CD4-positive, alpha-beta T cell treated with Interleukin-6 at 100 ng/mL for 8 hours (primary cell): ENCODE results near the gene IGF2R.
"Not testable (repeated sequence)": the region's sequence is repeated elsewhere in the genome, so short reads cannot be mapped to it uniquely, and the experiment has no call there.

Source experiments
- DNase-seq: peaks from one replicate; pipeline ENCODE4 v3.0.0-alpha.2; 2020; ENCODE audit warnings: mixed read lengths, low spot score

The IGF2R gene

DNA sequence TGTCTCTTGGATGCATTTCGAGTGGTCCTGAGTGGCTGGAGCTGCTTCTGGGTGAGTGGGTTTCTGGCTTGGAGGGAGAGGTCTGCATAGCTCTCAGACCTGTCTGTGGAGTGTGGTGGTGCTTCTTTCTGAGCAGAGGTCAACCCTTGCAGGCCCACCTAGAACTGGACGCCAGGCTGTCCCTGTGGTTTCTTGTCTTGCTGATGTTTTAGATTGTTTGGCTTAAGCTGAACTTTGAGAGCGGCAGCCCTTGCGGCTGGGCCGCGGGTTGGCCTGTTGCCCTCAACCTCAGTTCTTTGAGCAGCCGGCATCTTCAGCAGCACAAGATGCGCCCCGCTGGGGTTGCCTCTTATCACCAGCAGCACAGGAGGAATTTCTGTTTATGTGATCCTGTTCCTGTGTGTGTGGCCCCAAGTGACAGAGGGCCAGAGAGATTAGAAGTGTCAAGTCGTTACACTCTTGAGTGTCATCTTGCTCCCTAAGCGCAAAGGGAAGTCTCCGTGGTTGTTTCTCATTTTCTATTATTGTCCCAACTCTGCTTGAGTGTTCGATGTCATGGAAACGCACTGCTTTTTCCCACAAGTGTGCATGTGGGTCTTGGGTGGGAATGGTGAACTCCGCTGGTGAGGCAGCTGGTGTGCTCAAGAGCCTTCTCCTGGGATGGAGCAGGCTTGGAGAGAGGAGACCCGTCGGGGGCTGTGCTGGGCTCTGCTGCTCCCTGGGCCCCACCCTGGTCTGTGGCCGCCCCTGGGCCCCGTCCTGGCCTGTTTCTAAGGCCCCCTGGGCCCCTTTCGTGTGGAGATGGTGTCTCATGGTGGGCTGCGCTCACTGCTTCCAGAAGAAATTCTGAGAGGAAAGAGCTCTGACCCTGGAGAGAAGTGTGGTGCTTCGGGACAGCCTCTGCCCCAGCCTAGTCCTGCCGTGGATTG lies 132.7 kb downstream of the IGF2R start:
- DNase-seq = no peak

DNA sequence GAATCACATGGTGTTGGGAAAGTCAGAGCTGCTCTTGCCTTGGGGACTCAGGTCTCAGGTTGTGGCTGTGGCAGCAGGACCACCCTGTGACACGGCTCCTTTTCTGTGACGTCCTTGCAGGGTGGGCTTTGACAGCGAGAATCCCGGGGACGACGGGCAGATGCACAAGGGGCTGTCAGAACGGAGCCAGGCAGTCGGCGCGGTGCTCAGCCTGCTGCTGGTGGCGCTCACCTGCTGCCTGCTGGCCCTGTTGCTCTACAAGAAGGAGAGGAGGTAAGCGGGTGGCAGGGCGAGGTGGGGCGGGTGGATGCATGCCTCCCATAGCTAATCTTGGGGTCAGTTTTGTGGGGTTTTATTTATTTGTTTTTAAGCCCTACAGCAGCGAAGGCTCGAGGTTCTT lies 133.5 kb downstream of the IGF2R start:
- DNase-seq = no peak

DNA sequence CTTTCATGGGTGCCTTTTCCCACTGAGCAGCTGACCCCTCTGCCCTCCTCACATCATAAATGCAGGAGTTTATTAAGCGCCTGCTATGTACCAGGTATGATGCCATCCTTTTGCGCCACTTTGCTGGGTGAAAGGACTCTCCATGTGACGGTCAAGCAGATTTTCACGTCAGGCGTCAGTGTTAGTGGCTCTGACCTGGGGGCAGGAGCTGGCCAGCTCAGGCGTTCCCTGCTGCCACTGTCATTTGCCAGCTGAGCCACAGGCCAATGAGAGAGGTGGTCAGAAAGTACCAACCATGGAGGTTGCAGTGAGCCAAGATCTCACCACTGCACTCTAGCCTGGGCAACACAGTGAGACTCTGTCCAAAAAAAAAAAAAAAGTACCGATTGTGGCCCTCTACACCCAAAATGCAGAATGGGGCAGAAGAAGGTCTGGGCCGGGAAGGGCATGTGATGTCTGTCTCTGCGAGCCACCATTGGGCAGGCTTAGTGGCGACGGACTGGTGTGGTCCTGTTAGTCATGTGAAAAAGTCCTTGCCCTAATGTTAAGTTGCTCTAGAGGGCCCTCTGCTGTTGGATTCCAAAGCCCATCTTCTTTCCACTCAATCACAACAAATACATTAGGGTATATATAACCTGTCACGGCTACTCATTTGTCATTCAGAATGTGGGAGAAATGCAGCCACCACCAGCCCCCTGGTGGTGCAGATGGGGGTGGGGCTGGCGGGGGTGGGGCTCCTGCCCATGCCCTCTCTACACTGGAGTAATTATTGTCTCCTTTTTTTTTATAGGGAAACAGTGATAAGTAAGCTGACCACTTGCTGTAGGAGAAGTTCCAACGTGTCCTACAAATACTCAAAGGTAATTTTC lies 134.3 kb downstream of the IGF2R start:
- DNase-seq = no peak

DNA sequence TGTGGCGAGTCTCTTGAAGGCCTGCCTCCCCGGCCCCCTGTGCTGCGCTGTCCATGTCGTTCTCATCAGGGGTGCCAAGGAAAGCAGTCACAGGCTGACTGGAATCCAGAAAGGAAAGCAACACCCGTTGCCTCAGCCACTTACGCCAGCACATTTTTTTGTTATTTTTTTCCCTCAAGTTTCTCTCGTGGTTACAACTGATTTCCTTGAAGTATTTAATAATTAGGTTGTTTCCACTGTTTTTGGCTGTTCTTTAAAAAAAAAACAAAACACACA lies 134.9 kb downstream of the IGF2R start:
- no peak for DNase-seq

DNA sequence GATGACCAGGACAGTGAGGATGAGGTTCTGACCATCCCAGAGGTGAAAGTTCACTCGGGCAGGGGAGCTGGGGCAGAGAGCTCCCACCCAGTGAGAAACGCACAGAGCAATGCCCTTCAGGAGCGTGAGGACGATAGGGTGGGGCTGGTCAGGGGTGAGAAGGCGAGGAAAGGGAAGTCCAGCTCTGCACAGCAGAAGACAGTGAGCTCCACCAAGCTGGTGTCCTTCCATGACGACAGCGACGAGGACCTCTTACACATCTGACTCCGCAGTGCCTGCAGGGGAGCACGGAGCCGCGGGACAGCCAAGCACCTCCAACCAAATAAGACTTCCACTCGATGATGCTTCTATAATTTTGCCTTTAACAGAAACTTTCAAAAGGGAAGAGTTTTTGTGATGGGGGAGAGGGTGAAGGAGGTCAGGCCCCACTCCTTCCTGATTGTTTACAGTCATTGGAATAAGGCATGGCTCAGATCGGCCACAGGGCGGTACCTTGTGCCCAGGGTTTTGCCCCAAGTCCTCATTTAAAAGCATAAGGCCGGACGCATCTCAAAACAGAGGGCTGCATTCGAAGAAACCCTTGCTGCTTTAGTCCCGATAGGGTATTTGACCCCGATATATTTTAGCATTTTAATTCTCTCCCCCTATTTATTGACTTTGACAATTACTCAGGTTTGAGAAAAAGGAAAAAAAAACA lies 136.1 kb downstream of the IGF2R start:
- no peak for DNase-seq

DNA sequence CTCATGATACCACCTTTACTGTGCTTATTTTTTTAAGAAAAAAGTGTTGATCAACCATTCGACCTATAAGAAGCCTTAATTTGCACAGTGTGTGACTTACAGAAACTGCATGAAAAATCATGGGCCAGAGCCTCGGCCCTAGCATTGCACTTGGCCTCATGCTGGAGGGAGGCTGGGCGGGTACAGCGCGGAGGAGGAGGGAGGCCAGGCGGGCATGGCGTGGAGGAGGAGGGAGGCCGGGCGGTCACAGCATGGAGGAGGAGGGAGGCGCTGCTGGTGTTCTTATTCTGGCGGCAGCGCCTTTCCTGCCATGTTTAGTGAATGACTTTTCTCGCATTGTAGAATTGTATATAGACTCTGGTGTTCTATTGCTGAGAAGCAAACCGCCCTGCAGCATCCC lies 137.1 kb downstream of the IGF2R start:
- no peak for DNase-seq

DNA sequence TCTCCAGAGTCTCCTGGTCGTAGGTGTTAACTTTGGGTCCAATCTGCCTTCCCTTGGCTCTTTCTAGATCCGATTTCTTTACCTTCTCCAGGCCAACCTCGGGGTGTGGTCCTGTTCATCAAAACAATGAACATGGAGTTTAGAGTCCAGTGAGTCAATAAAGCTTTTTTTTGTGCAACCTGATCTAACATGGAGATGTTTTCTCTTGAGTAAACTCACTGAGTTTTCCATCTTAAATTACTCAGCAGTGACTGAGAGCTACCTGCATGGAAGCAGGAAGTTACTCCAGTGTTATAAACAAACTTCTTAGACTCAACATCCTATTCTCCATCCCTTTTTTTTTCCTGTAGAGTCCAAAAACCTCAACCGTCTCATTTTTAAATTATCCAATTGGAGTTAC lies 137.8 kb downstream of the IGF2R start:
- DNase-seq = no peak

DNA sequence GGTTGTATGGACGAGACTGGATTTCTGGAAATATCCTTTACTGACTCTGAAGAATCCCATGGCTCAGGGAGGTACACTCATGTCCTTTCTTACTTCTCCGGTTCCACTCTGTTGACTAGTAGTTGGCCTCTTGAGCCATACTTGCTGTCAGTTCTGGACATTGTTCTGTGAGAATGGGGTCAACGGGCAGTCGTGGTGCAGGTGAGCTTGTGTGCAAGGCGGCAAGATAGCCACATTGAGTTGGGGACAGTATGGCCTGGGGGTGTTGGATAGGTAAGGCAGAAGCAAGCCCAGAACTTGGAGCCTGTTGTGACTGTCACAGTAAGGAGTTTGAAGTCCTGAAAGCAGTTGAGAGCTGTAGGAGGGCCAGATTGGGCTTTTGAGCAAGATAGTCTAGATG lies 139.2 kb downstream of the IGF2R start:
- no peak for DNase-seq

DNA sequence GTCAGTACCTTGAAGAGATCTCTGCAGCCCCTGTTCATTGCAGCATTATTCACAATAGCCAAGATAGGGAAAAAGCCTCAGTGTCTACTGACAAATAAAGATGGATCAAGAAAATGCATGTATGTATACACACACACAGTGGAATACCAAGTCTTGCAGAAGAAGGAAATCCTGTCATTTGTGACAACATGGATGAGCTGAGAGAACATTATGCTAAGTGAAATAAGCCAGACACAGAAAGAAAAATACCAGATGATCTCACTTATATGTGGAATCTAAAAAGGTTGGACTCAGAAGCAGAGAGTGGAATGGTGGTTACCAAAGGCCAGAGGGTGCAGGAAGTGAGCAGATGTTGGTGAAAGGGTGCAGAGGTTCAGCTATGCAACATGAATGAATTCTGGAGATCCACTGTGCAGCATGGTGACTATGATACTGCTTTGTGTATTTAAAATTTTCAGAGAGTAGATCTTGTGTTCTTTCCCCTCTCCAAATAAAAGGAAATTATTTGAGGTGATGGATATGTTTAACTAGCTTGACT lies 141.8 kb downstream of the IGF2R start:
- no peak for DNase-seq

DNA sequence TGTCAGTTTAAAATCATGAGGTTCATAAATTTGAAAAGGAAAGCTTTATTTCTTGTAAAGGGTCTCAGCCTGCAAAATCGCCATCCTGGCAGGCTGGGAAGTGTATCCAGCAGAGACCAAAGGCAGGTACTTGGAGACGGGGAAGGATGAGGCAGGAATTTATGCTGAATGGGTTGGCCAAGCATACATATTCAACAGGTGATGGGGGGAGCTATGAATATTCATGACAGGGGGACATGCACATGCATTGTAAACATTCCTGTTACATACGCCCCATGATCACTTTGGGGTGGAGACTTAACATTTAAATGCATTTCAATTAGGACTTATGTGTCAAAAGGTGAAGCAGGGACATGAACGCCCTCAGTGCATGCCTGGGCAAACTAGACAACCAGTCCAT lies 142.9 kb downstream of the IGF2R start:
- no peak for DNase-seq

DNA sequence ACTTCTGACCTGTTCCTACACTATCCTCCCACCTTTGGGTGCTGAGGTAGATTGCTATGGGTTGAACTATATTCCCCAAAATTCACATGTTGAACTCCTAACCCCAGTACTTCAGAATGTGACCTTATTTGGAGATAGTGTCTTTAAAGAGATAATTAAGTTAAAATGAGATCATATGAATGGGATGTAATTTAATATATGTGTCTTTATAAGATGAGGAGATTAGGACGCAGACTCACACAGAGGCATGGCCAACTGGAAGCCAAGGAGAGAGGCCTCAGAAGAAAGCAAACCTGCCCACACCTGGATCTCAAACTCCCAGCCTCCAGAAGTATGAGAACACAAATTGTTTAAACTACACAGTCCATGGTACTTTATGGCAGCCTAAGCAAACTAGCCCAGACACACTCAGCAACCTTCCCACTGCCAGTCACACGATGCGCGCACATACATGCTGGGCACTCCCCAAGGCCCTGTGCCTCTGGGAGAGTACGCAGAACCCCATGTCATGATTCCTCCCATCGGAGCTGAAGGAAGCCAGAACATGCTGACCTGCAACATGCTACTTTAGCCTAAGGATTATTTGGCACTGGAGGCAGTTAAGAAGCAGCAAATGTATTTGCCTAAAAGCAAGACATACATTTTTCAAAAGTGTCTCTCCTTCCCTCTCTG lies 143.9 kb downstream of the IGF2R start:
- no peak for DNase-seq

DNA sequence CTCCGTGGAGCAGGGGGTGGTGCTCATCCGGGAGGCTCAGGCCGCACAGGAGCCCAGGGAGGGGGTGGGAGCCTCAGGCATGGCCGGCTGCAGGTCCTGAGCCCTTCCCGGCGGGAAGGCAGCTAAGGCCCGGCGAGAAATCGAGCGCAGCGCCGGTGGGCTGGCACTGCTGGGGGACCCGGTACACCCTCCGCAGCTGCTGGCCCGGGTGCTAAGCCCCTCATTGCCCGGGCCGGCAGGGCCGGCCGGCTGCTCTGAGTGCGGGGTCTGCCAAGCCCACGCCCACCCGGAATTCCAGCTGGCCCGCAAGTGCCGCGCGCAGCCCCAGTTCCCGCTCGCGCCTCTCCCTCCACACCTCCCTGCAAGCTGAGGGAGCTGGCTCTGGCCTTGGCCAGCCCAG lies 145.7 kb downstream of the IGF2R start:
- not testable (repeated sequence) for DNase-seq

DNA sequence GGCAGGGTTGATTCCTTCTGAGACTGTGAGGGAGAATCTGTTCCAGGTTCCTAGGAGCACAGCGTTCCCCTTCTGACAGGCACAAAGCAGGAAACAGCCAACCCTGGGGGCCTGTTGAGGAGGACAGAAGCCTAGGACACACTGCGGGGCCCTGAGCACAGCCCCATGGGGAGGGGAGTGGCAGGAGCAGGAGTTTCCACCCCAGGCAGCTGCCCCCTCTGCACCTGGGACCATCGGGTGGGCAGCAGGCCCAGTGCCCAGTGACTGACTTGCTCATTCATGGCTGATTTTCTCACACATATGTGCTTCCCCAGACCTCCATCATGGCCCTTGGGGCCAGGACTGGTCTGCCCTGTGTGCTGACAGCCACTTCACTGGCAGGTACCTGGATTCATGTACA lies 146.5 kb downstream of the IGF2R start:
- DNase-seq = no peak

DNA sequence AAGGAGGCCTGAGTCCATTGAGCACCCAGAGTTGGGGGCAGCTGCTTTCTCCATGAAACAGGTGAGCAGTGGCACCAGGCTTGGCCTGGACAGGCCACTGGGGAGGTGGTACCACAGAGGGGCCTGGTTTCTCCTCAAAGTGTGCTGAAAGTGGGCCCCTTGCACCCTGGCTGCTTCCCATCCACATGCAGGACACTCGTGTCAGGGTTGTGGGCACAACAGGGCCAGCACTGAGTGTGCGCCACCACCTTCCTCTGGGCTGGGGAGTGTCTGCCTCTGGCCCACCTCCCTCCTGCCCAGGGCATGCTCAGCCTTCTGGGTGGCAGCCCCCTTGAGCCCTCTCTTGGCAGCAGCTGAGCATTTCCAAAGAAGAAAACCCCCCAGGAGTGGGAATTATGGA lies 147.5 kb downstream of the IGF2R start:
- DNase-seq = no peak

DNA sequence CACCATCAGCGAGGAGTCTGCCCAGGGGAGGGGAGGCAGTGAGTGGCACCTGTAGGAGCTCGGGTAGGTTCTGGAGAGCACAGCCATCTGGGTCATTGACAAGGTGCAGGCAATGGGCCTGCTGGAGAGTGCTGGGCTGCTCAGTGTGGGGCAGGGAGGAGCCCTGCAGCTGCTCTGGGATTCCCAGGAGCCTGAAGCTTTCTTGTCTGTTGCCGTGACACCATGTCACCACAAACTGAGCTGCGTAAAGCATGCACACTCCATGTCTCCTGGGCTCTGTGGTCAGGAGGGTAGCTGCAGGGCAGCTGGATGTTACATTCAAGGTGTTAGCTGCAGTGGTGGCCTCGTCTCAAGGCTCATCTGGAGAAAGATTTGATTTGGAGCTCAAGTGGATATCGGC lies 148.3 kb downstream of the IGF2R start:
- DNase-seq = no peak

DNA sequence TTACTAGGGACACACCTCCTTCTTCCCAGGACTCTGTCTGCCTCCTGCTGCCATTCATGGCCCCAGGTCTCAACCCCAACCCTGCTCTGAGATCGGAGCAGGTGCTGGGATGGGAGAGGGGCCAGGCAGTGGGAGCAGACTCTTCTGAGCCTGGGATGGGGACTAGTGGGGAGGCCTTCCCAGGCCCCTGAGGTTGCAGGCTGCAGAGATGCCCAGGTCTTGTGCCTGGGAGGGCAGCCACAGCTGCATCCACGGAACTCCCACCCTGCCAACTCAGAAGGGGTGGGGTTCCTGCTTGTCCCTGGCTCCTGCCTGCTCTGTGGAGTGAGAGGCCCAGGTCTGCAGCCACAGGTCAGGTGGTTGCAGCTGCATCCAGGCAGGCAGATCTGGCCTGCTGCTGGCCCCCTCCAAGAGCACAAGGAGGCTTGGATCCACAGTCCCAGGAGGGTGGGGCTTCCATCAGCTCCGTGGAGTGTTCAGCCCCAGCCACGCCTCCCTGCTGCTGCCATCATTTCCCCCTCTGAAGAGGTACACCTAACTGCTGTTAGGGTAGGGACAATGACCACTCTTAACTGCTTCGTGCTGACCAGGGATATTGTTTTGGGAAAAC lies 149.8 kb downstream of the IGF2R start:
- no peak for DNase-seq

DNA sequence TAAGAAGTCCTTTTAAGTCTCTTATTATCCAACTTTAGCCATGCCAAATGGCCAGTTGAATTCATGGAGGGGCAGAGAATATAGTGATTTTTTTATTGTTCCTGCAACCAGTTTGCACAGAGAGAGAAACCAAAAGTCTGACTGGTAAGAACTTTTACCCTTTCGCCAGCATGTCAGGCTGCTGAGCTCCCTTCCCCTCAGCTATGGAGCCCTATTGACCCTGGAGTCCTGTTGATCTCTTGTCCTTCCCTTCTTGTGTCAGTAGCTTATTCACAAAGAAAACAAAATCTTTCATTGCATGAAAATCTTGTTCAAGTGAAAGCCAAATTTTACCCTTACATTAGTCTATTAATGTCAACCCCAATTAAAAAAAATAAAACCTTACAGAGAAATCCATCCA lies 151.2 kb downstream of the IGF2R start:
- DNase-seq = no peak

DNA sequence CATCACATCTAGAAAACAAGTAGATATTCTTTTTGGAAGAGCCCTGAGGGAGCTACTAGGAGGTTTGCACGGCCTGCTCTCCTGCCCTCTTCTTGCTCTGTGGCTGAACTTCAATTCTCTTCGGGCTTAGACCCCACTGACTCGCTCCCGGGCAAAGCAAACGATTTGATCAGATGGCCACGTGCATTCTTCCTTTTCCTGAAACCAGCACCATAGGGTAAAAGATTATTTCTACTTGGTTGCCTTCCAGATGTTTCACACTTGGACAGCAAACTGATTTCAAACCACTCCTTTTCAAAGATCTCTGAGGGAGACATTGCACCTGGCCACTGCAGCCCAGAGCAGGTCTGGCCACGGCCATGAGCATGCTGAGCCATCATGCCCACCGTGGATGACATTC lies 152.7 kb downstream of the IGF2R start, which contains the start of gene SLC22A1:
SLC22A1 (plus strand) TSS at position 258 of the 400 bp plus-strand sequence; CDS start at position 379, 121 bp downstream.
- no peak for DNase-seq

DNA sequence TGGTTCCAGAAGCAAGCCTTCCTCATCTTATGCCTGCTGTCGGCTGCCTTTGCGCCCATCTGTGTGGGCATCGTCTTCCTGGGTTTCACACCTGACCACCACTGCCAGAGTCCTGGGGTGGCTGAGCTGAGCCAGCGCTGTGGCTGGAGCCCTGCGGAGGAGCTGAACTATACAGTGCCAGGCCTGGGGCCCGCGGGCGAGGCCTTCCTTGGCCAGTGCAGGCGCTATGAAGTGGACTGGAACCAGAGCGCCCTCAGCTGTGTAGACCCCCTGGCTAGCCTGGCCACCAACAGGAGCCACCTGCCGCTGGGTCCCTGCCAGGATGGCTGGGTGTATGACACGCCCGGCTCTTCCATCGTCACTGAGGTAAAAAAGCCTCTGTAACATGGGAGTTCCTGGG lies 153.1 kb downstream of the IGF2R start:
- DNase-seq = no peak

DNA sequence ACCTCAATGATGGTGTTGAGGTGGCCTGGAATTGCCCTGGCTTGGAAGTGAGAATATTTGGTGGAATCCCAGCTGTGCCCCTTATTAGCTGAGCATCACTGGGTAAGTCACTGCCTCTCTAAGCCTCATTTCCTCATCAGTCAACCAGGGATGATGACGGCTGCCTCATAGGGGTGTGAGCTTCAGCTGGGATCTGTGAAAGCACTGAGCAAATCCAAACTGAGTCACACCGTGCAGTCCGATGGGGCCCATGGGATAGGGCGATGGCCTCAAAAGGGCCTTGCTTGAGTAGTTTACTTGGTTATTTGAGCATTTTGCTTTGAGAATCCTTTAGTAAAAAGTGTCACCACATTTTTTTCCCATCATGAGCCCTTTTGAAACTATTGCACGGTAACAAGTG lies 153.9 kb downstream of the IGF2R start:
- DNase-seq = no peak

DNA sequence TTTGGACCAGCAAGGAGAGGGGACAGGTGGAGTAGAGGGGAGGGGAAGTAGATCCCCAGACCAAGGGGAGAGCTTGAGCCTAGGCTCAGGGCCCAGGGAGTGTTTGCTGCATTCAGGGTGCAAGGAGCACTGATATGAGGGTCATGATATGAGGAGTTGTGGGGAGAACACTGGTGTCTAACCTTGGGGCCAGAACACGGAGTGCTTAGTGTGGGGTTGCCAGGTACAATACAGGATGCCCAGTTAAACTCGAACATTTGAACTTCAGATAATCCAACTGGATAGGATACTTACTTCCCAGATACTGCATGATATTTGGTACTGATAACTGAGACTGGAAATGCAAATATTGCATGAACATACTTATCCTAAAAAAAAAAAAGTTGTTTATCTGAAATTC lies 155.1 kb downstream of the IGF2R start:
- no peak for DNase-seq
